ENCODE measurements around the gene ATP4B. TPM values are rescaled to one million over a fixed set of nuclear protein-coding genes. Genes with fewer than 3 reads are reported as not detected.

ATP4B gene
- total RNA-seq, 1 experiment from 2014 or later, result not detected

GRCh38 chr13:113617961-113618360 lies 40.0 kb downstream of the ATP4B start:
- H3K27me3 ChIP-seq (ENCODE audit: control insufficient read depth, insufficient read depth, low read length), result no peaks in the 10 kb centered on the region
- TF ChIP-seq SIN3A (IDR thresholded peaks at IDR 0.05; ENCODE audit: borderline replicate concordance, insufficient read depth, low read depth, low read length) (no peak), POLR2AphosphoS5 (IDR thresholded peaks at IDR 0.05; ENCODE audit: low read depth, low read length) (no peak), REST (IDR thresholded peaks at IDR 0.05; ENCODE audit: insufficient read depth in 1 of 2, low read depth in 2 of 2, low read length in 1 of 2) (no peak), CTCF (IDR thresholded peaks at IDR 0.05) (no peak), TCF7L2 (IDR thresholded peaks at IDR 0.05; ENCODE audit: low read depth, low read length) (no peak)
- DNase-seq (ENCODE audit: low read depth, low spot score) (no peak), ATAC-seq (no peak)
- BruUV-seq (replicated peaks), result no TSS peak
- in situ Hi-C loops (cut with HindIII; ENCODE audit: low pct_unique_long_range_greater_than_20kb, low sequenced_read_pairs) (no loop called here), intact Hi-C loops (cut with micrococcal nuclease; ENCODE audit: unreplicated experiment) (no loop called here)
- POLR2A ChIA-PET, result no interaction called here
- H3K9me3 ChIP-seq (ENCODE audit: control insufficient read depth, insufficient read depth, low read depth, low read length), result no peaks in the 10 kb centered on the region
- H3K4me1 ChIP-seq (ENCODE audit: control insufficient read depth, insufficient read depth, low read length), result peaks cover 5% of the 10 kb centered on the region; the same call in 1 of the 2 replicates
- H3K36me3 ChIP-seq (ENCODE audit: control insufficient read depth, insufficient read depth, low read length), result no peaks in the 10 kb centered on the region; the same call in 1 of the 2 replicates
- H3K27ac ChIP-seq (ENCODE audit: low read length), result no peak overlapping the region
- CTCF ChIA-PET, result no interaction called here
- no peak overlapping the region for H3K4me3 ChIP-seq (ENCODE audit: low read depth in 2 of 2, low read length in 2 of 2)

- in situ Hi-C loops (cut with HindIII; ENCODE audit: low pct_unique_long_range_greater_than_20kb, low sequenced_read_pairs), result no loop called here
- ChIA-PET POLR2A (no interaction called here), CTCF (no interaction called here)
- Histone ChIP-seq H3K27me3 (ENCODE audit: control insufficient read depth, insufficient read depth, low read length) (no peaks in the 10 kb centered on the region), H3K4me1 (ENCODE audit: control insufficient read depth, insufficient read depth, low read length) (peaks cover 5% of the 10 kb centered on the region; the same call in 1 of the 2 replicates), H3K27ac (ENCODE audit: low read length) (no peak overlapping the region), H3K36me3 (ENCODE audit: control insufficient read depth, insufficient read depth, low read length) (peaks cover 3% of the 10 kb centered on the region; the same call in 1 of the 2 replicates), H3K9me3 (ENCODE audit: control insufficient read depth, insufficient read depth, low read depth, low read length) (no peaks in the 10 kb centered on the region), H3K4me3 (ENCODE audit: low read depth in 2 of 2, low read length in 2 of 2) (no peak overlapping the region)
- BruUV-seq (replicated peaks), result no TSS peak
- ATAC-seq (peak; percentile 65), DNase-seq (ENCODE audit: low read depth, low spot score) (no peak)
- intact Hi-C loops (cut with micrococcal nuclease; ENCODE audit: unreplicated experiment), result no loop called here
- TF ChIP-seq TCF7L2 (IDR thresholded peaks at IDR 0.05; ENCODE audit: low read depth, low read length) (no peak), CTCF (IDR thresholded peaks at IDR 0.05) (no peak)
Observed at GRCh38 chr13:113616991-113617749, 40.8 kb downstream of the ATP4B start.
